ENCODE measurements around the gene MROH2B.
A peak's percentile ranks its signal among the peaks of the same experiment; 100 is the strongest.

MROH2B gene

DNA sequence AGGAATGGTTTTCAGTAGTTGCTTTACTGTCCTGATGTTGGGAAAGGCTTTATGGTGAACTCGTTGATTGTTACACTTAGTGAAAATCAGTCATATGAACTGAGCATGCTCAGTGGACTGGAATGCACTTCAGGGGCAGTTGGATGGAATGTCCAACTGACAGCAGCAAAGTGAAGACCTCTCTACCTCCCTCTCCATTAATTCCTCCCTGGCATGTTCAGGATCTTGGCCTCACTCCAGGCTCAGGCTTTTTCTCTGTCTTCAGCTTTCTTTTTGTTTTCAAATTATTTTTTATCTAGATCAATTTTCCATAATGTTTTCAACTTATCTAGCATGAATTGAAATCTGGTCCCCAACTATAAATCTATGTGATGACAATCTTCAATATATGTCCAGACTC, at the start of gene MROH2B:
TSS of gene MROH2B (minus strand) at position 101 of the 400 bp plus-strand sequence. CDS start 490 bp downstream, outside the sequence.
- DNase-seq (ENCODE audit: low read depth), result no peak

GRCh38 chr5:41120600-41120999, 49.5 kb upstream of the MROH2B start:
- DNase-seq (ENCODE audit: low read depth), result no peak

DNA sequence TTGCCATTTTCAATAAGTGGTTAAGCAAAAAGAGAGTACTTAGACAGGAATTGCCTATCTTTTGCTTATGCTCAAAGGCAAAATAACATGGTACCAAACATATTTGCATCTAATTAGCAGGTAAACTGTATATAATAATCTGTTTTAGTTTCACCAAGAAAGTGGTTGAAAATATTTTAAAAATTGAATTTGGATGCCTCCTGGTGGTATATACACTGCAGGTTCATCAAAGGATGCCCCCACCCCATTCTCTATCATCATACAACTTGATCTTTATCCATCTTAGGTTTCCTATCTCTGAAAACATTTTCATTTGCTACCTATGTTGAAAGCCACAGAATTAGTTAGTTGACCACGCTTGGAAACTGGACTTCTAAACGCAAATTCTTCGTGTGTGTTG, 47.0 kb upstream of the MROH2B start:
- DNase-seq (ENCODE audit: low read depth), result no peak

- DNase-seq (ENCODE audit: low read depth), result peak; percentile 63
These were observed 44.1 kb upstream of the MROH2B start for GRCh38 chr5:41115281-41115680.

GRCh38 chr5:41112486-41113455, 41.6 kb upstream of the MROH2B start:
- DNase-seq (ENCODE audit: low read depth), result peak; percentile 20

DNA sequence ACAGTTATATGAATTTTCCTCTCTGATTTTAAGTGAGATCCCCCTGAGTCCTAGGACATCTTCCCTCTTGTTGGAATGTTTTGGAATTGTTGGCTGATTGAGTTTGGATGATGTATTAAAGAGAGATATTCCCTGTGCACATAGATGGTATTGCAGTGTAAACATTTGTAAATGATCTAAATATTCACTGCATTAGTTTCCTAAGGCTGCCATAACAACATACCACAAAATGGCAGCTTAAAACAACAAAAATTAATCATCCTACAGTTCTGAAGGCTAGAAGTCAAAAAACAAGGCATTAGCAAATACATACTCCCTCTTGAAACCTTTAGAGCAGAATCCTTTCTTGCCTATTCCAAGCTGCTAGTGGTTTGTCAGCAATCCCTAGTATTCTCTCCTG, 38.0 kb upstream of the MROH2B start:
- no peak for DNase-seq (ENCODE audit: low read depth)

DNA sequence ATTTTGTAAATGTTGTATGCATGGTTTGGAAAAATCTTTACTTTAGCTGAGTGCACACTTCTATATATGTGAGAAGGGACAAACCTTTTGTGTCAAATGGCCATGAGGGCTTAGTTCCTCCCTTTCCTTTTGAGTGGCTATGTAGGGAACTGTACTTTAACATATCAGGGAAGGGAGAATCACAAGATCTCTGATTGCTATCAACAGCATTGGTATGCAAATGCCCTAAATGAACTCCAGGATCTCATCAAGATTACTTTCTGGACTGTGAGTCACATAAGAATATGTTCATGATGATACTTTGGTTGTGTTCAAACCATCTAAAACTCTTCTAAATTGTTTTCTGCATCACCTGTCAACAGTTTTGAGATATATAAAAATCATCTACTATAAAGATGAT, 31.2 kb upstream of the MROH2B start:
- DNase-seq (ENCODE audit: low read depth), result no peak

DNA sequence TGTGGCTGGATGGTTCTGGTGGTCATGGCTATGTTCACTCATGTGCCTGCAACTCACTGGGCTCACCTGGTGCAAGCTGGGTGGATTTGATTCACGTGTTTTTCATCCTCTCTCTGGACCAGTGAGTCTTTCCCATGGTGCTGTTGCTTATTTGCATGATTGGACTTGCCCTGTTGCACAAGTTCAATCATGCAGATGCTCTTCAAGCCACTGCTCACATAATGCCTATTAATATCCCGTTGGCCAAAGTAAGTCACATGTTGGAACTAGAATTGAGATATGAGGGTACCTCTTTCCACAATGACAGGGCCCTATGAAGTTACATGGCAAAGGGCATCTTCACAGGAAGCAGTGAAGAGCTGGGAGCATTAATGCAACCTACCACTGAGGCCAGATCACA, 26.5 kb upstream of the MROH2B start:
- no peak for DNase-seq (ENCODE audit: low read depth)

GRCh38 chr5:41095324-41096101, 24.4 kb upstream of the MROH2B start:
- no peak for DNase-seq (ENCODE audit: low read depth)

GRCh38 chr5:41094871-41095270, 23.7 kb upstream of the MROH2B start:
- no peak for DNase-seq (ENCODE audit: low read depth)

DNA sequence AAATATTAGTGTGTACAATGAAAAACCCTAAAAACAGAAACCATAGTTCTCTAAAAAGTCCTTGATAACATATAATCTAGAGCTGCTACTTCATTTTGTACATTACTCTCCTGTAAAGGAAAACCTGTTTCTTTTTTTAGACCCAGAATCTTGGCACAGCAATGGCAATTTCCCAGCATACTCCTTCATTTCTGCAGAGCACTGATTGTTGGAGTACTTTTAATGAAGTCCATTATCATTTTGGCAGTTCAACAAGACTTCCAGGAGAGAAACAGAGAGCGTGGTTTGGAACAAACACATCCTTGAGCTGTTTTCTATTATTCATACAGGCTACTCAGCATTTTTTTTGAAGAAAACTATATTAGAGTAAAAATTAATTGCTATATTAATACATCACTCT, 22.7 kb upstream of the MROH2B start:
- DNase-seq (ENCODE audit: low read depth), result no peak

- peak; percentile 34 for DNase-seq (ENCODE audit: low read depth)
These were observed 16.3 kb upstream of the MROH2B start for GRCh38 chr5:41087461-41087860.

DNA sequence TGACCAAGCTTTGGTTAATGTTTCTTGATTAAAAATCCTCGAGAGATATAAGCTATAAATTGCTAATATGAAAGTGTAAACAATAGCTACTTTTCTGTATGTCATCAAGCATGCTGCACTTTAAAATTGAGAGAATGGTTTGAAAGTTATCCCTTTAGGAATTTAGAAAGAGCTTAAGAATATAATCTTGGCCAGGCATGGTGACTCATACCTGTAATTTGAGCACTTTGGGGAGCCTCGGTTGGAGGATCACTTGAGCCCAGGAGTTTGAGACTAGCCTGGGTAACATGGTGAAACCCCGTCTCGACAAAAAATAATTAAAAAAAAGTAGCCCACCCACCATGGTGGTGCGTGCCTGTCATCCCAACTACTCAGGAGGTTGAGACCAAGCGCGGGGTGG, 12.2 kb upstream of the MROH2B start:
- DNase-seq (ENCODE audit: low read depth), result peak; percentile 10

DNA sequence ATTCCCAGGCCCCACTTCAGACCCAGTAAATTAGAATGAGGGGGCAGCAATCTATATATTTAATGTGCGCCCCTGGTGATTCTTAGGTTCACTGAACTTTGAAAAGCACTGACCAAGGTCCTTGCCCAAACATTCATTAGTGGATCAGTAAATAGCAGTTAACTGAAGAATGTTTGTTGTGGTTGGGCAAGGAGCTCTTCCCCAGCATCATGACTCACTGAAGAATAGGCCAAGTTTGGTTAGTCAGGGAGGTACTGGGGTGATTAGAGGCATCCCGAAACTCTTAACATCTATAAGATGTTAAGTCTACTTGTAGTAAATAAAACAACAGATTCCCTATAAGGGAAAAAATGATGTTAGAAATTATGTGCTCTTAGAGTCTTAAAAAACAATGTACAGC, 833 bp upstream of the MROH2B start:
- DNase-seq (ENCODE audit: low read depth), result peak; percentile 14

GRCh38 chr5:41067714-41068568, 3.2 kb downstream of the MROH2B start:
- no peak for DNase-seq (ENCODE audit: low read depth)

DNA sequence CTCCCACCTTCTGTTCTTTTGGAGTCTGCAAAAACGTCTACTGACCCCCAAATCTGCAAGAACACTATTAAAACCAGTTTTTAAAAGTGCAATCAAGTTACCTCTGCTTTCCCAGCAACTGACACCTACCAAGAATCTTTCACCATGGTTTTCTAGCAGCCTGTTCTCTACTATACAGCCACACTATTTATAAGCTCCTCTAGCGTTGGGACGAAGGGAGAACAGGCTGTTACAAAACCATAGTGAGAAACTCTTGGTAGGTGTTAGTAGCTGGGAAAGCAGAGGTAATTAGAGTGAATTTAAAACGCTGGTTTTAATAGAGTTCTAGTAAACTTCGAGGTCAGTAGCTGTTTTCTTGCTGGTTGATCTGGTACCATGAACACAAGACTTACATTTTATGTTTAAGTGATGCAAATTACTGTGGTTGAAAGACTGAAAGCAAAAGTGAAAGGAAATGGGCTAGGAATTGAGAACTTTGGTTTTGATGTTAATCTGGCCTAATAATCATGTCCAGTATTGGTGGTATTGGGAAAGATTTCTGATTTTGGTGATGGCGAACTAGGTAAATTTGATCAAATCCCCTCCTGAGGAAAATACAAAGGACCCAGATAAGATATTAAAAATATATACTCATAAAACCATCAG, 5.3 kb downstream of the MROH2B start:
- DNase-seq (ENCODE audit: low read depth), result no peak

DNA sequence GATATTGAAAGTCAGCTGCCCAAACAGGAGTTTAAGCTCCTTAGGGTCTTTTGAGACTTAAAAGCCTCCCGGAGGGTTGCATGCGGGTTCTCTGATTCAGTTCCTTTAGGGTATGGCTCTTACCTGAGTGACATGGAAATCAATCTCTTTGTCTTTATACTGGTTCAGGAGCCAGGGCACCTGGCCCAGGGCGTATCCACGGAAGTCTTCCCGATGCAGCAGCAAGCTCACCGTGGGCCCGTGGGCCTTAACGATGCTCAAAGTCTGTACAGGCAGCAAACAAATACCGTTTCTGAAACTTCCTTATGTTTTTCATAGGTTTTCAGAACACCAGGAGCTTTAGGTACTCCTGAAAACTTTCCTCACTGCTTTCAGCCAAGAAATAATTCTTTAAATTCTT, 13.2 kb downstream of the MROH2B start:
- no peak for DNase-seq (ENCODE audit: low read depth)

GRCh38 chr5:41057231-41057630, 13.9 kb downstream of the MROH2B start:
- DNase-seq (ENCODE audit: low read depth), result no peak

DNA sequence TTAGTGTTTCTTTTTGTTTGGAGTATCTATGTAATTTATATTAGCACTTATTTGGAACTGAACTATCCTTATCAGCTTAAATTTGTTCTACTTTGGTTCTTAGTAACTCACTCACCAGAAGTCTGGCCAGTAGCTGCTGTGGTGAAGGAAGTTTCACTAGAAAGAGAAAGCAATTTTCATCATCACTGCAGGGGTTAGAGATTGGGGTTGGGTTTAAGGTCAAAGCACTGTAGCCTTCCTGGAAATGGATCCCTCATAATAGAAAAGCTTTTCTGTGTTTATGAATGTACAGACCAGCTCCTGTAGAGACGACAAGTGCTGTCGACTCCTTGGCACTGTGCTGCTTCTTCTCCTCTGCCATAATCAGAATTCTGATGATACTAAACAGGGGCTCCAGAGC, 22.2 kb downstream of the MROH2B start:
- DNase-seq (ENCODE audit: low read depth), result no peak

- no peak for DNase-seq (ENCODE audit: low read depth)
These were observed 27.9 kb downstream of the MROH2B start for GRCh38 chr5:41043109-41043747.

DNA sequence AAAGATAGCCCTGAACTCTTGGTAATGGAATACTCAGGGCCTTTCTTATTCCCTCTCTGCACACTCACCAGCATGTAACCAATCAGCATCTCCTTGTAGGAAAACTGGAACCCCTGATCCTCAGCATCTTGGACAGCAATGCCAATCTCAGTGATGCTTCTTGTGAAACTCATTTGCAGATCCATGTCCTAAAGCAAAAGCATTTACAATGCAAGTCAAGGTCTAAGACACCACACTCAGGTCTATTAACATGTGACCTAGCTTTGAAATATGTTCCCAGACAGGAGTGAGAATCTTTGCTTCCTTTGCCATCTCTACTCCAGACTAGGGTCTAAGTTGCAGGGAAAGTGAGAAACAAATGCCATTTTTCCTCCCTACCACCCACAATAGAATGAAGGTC, 38.2 kb downstream of the MROH2B start:
- no peak for DNase-seq (ENCODE audit: low read depth)
